NCI-H748 treated with DMSO at 0.1 percent for 48 hours (cell line): Measurements from ENCODE around the gene KLF7.

Experiments used
- DNase-seq: peaks from one replicate; lab custom pipeline; 2025; lab: John Stamatoyannopoulos, UW

Gene KLF7

DNA sequence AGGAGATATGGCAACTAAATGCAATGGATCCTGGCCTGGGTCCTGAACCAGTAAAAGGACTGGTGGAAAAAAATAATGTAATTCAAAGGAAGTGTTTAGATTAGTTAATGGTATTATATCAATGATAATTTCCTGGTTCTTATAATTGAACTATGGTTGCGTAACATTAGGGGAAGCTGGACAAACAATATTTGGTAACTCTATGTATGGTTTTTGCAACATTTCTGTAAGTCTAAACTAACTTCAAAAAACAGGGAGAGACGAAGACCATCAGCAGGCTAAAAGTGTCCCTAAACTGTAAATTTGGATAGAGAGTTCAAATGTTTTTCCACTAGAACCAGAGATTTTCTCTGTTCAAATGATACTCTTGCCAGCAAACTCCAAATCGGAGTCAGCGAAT is 36.9 kb downstream of the KLF7 start:
- no peak for DNase-seq

DNA sequence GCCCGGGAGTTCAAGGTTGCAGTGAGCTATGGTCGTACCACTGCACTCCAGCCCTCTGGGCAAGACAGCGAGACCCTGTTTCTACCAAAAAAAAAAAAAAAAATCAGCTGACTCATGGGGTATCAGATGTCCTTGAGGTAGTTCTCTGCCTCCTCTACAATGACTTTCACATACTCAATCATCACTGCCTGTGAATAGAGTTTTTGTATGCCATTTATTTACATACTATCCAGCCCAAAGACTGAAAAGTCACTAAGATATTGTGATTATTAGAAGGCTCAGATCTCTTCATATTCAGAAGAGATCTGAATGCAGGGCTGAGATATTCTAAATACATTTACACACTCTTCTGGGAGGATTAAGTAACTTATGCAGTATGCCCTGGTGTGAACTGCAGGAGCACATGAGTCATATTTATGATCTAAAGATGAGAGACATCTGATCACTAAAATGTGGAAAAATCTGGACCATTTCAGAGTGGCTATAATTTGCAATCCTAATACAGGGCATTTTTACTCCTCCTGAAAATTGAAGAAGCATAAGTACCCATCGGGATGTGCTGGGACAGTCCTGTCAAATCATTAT is 38.9 kb downstream of the KLF7 start:
- DNase-seq: no peak

DNA sequence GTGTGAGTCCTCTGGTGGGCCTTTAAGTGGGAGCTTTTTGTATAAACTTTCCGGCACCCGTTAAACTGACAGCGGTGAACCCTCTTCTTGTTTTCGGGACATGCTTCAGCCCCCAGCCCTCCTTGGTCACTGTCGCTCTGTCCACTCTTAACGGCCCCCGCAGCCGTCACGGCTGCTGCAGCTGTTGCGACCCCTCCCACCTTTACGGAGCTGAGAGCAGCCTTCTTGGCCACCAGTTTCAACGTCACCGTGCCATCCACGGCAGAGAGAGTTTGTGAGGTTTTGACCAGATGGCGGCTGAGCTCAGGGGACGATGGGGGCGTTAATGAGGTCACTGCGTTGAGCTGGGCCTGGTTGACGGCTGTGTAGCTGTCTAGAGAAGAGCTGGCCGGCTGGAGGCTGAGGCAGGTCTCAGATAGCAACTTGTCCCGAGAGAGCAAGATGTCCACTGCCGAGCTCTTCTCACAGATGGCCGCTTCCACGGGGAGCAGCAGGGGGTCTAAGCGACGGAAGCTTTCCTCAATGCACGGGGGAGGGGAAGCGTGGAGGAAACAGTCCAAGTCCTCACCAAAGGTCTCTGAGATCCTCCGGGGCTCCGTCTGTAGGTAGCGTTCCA is 41.9 kb downstream of the KLF7 start:
- no peak for DNase-seq

DNA sequence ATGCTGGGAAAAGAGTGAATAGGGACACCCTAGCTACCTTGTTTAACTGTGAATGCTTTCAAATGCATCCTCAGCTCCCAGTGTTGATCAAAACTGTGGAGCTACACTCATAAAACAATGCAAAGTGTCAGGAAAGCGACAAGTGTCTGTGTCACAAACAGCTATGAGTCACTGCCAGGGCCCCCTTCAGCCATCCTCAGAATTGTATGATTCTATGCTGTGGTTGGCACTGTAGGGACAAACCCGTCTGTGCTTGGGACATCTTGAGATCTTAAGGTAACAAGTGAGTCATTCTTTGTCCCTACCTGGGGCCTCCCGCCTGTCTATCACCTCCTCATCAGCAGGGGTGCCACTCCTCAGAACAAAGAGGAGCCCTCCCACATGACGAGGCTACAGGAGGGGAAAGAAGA is 42.4 kb downstream of the KLF7 start:
- DNase-seq: no peak

DNA sequence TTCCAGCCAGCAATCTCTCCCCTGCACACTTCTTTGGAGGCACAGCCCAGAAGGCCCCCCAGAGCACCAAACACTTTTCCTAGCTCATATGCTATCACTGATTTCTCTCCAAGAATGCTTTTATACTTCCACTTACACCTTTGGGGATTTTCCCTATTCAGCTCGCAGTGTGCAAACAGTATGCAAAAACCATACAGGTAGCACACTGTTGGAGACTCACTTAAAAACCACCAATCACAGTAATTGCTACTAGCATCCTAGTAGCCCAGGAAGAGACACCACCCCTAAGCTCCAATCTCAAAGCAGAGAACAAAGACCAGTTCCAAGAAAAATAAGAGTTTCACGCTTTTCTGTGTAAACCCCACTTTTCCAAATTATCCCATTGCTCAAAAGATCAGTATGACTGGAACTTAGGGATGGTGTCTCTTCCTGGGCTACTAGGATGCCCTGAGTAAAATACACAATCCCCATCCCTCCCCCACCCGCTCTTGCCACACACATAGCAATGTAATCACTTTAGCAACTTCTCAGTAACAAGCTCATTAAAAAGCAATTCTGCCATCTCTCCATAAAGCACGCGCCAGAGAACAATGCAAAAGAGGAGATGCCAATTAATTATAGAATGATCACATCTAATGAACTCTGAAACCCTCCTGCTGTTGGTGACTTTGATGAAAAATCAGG is 43.0 kb downstream of the KLF7 start:
- DNase-seq: peak; percentile 64

DNA sequence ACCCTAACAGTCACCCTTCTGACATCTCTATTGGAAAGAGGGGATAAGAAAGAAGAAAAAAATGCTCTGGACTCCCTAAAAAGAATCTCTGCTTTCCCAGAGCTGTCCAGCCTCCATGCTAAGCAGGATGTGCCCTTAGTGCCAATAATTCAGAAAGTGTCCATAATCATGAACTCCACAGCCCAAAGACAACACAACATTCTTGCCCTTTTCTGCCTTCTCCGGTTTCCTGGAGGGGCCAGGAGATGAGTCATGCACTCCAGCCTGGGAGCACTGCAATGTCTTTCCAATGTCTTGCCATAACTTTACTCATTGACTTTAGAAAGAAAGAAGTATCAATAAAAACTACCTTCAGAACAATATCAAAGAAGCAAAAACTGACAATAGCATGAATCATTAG is 44.0 kb downstream of the KLF7 start:
- DNase-seq: no peak

DNA sequence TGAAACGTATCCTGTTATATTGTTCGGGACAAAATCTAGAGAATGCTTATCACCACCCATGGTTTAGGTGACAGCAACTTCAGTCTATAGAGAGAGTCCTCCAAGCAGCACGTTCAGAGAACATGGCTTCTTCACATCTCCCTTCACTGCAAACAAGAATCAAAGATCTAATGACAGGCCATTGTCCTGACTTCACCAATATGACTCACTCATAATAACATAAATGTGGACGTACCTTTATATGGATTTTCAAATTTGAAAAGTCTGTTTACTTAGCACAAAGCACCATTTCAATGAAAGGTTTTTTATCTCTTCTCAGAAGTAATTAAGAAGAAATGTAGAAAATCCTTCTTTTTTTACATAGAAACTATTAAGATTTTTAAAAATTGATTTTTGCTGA is 46.7 kb downstream of the KLF7 start:
- no peak for DNase-seq

DNA sequence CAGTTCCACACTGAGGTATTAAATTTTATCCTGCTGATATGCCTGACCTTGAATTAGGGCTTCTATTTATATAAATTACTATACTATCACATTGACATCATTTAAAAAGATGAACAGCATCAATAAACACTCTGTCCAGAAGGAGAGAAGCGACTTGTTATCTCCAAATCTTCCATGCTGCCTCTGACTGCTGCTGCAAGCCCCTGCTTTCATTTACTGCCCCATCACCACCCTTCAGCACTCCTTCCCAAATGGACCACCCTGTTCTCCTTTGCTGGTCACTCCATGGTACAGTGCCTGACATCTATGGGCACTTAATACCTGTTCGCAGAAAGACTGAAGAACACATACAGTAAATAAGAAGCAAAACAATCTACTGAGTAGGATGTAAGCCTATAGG is 48.1 kb downstream of the KLF7 start:
- DNase-seq: no peak

DNA sequence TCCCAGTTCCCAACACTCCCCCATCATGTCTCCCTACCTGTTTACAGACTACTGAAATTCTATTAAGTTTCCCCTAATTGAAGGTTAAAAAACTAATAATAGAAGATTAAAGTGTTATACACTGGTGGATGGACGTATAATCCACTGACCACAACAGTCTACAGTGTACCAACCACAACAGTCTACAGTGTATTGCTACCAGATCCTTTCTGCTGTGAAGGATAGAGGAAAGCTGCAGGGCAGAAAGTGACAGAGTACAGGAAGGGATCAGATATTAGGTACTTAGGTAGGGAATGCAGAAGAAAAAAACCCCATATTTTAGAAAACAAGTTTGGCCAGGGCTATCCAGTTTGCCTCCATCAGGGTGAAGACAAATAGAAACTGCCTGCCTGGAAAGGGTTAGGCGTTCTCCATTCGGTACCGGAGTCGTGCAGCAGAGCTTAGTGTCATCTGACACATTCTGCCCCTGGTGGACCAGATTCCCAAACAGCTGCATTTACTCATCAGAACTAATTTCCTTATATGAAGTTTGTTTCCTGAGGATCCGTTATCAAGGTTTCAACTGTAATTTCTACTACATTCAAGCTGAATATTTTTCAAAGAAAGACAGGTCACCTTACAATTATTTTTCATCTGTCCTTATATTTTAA is 49.9 kb downstream of the KLF7 start:
- DNase-seq: no peak

DNA sequence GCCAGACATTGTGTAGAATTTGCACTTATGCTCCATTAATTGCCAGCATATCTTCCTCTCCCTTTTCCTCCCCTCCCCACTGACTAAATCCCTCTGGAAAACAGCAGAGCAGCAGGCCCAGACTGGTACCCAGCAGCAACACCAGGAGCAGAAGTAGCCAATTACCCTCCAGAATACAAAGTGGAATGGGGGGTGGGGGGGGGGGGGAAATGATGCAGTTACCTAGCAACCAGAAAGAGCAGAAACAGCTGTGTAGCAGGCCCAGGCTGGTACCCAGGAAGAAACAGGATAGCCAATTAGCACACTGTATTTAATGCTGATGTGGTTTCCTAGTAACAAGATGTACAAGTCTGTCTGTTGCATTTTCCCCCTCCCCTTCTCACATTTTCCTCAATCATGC is 52.3 kb downstream of the KLF7 start:
- DNase-seq: peak; percentile 94

DNA sequence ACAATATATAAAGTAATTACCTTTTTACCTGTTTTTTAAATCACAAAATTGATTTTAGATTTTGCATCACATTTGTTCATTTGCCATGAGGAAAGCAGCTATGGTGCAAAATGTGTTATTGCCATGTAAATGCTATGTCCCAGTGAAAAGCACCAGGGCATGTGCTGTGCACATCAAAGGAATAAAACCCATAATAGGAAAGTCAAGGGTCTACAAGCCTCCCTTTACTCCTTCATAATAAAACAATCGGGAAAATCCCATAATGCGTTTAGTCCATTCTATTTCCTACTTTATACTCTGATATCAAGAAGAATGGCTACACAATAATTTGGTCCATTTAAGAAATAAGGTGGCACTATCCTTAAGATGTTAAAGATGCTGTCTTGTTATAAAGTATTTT is 53.0 kb downstream of the KLF7 start:
- DNase-seq: no peak

DNA sequence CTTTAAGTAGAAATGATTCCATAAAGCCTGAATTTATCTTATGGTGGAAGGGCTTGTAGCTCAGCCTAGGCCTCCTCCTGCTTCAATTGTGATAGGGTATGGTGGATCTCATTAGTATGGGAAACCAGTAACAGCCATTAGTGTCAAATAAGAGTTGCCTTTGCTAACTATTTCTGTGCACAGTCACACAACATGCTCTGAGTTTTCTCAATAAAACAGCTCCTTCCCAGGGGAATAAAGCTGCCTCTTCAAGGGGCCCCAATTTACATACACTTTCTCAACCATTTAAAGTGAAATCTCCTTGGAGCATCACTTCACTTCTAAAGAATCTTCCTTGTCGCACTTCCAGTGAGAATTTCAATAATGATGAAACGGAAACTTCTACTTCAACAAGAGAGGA is 53.4 kb downstream of the KLF7 start:
- no peak for DNase-seq

DNA sequence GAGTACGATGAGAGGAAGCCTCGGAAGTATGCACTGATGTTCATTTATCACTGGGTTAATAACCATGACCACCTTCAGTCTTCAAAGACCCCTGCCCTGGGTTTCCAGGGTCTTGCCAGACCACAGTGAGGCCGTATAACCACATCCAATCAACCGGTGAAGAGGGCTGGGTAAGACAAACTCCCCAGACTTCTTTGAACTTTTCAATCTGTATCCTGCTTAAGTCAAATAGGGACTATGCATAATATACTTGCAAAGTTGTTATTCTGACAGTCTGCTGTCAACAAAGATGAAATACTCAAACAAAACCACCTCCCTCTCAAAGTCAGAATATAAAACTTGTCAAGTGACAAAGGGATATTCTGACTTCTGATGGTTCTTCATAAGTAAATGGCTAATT is 54.0 kb downstream of the KLF7 start:
- DNase-seq: no peak

DNA sequence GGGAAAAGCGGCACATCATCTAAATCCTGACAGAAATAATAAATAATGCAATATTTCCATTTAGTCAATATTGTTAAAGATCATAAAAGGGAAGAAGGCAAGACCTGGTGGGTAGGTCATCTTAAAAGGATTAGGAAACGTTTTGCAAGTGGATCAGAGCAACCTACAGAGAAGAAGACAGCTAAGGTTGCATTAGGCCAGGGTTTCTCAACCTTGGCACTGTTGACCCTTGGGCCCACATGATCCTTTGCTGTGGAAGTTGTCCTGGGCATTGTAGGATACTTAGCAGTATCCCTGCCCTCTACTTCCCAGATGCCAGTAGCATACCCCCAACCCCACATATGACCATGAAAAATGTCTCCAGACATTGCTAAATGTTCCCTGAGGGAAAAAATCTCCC is 55.0 kb downstream of the KLF7 start:
- no peak for DNase-seq

DNA sequence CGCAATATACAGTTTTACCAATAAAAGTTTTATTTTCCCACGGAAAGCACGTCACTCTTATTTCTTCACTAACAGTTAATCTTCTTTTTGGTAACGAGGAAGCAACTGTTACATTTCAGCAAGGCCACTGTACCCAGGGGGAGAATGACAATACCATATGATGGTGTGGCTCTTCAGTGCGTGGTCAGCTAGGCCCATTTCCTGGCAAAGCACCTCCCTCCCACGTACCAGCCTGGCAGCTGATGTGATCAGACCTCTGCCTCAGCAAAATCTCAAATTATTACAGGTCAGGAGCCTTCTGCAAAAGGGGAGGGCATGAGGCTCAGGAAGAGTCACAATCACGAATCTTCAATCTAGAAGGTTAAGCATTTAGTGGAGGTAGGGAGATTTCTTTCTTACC is 55.4 kb downstream of the KLF7 start:
- DNase-seq: no peak

DNA sequence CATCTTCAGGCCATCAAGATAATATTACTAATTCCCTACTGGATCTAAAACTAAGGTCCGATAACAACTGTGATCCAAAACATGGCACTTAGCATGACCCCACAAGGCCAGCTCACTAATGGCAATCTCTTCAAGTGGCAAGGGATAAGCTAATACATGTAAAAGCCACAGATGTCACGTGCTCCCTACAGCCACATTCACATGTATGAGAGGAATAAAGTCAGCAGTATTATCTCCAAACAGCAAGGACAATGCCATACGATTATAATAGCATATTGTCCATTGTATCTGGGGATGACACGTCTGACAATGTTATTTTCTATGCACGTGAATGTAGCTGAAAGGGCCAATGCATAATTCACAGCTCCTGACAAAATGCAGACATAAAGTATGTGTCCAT is 56.0 kb downstream of the KLF7 start:
- no peak for DNase-seq

DNA sequence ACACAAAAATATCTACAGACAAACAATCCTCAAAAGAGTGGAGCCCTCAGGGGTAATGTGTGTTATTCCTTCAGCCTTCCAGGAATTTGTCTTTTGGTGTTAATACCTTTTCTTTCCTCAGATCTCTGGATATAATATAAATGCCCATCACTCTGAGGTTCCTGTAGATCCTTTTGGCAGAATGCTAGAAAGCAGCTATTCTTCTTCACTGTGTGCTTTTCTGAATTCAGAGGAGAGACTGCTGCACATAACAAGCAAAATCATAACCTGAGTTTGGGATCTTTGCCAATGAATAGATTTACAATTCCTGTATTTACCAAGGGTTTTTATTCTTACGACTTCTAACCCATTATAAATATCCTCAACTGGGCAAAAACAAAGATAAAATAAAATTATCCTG is 57.3 kb downstream of the KLF7 start:
- no peak for DNase-seq

DNA sequence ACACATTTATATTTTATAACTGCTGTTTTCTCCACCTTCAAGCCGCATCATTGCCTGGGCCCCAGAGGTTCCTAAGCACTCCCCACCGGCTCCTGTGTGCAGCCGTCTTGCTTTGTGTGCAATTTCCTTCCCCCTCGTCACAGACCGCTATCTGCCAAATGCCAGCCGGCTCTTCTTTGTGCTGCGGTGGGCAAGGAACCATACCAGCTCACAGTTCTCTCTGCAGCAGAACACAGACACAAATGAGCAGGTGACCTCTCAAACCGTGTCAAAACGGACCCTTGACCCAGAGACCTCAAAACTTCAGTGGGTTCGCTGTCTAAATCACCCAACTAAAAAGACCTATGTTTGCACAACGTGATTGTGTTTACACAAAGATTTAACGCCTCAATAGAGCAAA is 58.2 kb downstream of the KLF7 start:
- peak; percentile 38 for DNase-seq

DNA sequence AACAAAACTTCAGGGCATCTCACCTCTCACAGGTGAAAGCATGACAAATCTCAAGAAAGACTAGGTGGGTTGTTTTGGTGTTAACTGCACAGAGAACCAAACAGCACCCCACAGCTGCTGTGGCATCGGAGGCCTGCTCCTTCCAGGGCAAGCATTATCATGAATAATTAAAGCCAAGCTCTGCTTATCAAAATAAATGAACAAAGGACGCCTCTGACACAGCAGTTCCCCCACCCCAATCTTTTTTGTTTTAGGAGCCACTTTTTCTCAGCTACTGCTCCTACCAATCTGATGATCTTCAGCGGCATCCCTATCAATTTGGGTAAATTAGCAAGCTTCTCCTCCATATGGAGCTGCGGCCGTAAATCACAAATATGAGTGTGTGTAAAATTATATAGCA is 58.6 kb downstream of the KLF7 start:
- no peak for DNase-seq

DNA sequence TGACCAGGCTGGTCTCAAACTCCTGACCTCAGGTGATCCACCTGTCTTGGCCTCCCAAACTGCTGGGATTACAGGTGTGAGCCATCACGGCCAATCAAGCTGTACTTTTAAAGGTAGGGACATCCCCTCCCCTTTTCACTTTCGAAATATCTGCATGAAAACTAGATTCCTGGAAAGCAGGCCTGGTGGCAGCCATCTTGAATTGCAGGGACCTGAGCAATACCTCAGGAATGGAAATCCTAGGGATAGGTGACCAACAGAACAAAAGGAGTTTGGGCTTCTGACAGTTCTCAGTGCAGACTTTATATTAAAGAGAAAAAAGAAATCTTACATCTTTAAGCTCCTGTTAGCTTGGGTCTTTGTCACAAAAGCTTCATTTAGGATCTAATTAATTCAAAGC is 62.6 kb downstream of the KLF7 start:
- no peak for DNase-seq

DNA sequence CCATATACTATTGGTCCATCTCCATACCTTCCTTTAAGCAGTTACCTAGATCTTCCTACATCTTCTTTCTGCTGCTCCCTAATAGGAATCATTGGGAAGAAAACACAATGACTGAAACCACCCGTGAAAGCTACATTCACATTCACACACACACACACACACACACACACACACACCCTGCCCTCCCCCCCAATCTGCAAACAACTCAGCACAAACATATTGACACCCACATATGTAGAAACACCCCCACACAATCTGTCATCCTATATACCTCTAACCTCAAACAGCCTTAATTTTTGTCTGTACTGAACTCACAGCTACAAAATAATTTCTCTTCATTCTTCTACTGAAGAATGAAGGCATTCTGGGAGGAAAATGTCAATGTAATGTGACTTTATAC is 63.8 kb downstream of the KLF7 start:
- DNase-seq: no peak

DNA sequence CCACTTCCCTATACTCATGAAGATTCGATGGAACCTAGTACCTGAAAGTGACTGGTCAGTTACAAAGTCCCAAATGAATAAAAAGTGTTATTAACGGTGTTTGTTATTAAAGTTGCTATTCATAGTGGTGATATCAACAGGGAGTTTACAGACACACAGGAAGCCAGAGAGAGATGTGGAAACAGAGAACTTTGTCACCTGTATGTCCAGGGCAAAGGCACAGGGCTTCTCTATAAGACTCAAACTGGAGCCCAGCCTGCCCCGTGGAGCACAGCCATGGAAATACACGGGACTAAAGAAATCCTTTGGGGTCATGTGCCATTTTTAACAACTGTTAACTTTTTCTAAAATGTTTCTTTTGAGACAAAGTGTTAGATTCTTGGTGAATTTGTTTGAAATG is 68.5 kb downstream of the KLF7 start:
- DNase-seq: no peak

DNA sequence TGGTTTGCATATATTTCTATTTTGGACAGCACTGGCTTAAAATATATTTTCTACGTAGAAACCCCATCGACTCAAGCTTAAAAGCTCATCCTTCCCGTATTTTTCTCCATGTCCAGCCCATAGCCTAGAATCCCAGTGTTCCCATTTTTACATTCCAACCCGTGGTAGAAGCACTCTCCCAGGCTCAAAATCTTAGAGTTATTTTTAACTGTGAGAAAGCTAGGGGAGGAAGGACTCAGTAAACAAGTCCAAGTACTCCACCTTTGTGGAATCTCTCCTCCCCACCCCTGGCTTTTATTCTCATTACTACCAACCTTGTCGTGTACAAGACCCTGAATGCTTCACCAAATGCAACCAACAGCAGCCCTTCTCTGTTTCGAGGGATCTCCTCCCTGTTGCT is 69.8 kb downstream of the KLF7 start:
- DNase-seq: no peak
